Measurements from ENCODE around the gene MACROD1.
A peak's percentile ranks its signal among the peaks of the same experiment; 100 is the strongest.

MACROD1 gene

DNA sequence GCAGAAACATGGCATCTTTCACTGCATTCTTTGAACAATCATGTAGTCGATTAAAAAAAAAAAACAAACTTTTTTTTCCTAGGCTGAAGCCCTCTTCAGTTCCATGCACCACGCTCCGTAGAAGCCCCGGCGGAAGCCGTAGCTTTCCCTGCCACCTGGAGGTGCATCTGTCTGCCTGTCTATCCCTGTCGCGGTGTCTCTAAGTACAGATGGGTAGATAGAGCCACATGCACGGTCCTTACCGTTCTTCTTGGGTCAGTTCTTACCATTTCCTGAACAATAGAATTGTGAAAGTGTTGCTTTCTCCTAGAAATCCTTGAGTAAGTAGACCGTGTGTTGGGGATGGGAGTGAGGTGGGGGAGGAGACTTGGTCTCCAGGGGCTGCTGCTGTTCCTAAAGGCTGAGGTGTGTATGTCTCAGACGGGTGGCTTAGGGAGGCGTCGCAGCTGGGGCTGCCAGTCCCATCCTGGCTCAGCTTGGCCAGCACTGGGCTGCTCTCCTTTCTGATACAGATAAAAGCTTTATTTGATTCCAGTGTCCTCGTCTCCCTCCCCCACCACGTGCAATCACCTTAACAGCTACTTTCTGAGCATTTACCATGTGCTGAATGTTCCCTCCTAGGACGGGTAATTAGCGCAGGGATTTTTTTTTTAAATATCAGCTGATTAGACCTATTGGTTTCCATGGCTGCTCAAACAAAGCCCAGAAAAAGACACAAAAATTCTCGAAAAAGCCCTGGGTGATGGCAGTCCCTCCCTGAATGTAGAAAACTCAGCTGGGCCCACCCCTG is 46.8 kb downstream of the MACROD1 start:
- H3K4me1 Mint-ChIP-seq = no peaks in the 10 kb centered on the region
- ATAC-seq = no peak
- H3K27ac Mint-ChIP-seq = no peak overlapping the region

DNA sequence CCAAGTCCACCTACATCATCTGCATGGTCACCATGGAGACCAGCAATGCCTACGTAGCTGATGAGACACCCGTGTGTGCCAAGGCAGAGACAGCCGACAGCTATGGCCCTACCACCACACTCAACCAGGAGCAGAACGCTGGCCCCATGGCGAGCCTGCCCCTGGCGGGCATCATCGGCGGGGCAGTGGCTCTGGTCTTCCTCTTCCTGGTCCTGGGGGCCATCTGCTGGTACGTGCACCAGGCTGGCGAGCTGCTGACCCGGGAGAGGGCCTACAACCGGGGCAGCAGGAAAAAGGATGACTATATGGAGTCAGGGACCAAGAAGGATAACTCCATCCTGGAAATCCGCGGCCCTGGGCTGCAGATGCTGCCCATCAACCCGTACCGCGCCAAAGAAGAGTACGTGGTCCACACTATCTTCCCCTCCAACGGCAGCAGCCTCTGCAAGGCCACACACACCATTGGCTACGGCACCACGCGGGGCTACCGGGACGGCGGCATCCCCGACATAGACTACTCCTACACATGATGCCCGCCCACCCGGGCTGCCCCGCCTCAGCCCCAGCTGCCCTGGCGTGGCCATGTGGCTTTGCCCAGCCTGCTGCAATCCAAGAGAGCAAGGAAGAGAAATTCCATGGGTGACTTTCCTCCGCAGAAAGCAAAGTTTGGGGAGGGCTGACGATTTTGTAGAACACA is 48.0 kb downstream of the MACROD1 start:
- Mint-ChIP-seq H3K4me1 (no peaks in the 10 kb centered on the region), H3K9me3 (no peaks in the 10 kb centered on the region), H3K4me3 (no peak overlapping the region), H3K36me3 (no peaks in the 10 kb centered on the region), H3K27me3 (no peaks in the 10 kb centered on the region), H3K27ac (no peak overlapping the region)
- ATAC-seq = no peak

More for the DNA sequence above, 46.8 kb downstream of the MACROD1 start:
- Mint-ChIP-seq H3K4me3 (no peak overlapping the region), H3K27me3 (no peaks in the 10 kb centered on the region), H3K36me3 (no peaks in the 10 kb centered on the region), H3K9me3 (no peaks in the 10 kb centered on the region)

GRCh38 chr11:64115531-64116522 is 50.1 kb downstream of the MACROD1 start:
- H3K4me1 Mint-ChIP-seq = no peaks in the 10 kb centered on the region
- no peak overlapping the region for H3K4me3 Mint-ChIP-seq
- peak; percentile 40 for ATAC-seq
- no peak overlapping the region for H3K27ac Mint-ChIP-seq
- no peaks in the 10 kb centered on the region for H3K36me3 Mint-ChIP-seq
- no peaks in the 10 kb centered on the region for H3K9me3 Mint-ChIP-seq
- no peaks in the 10 kb centered on the region for H3K27me3 Mint-ChIP-seq

DNA sequence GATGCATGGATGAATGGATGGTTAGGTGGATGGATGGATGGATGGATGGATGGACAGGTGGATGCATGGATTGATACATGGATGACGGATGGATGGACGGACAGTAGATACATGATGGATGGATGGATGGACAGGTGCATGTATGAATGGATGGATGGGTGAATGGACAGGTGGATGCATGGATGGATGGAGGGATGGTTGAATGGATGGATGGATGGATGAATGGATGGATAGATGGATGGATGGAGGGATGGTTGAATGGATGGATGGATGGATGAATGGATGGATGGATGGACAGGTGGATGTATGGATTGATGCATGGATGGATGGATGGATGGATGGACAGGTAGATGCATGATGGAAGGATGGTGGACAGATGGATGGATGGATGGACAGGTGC is 51.7 kb downstream of the MACROD1 start:
- no peak for ATAC-seq
- no peaks in the 10 kb centered on the region for H3K36me3 Mint-ChIP-seq
- H3K27ac Mint-ChIP-seq = no peak overlapping the region
- no peaks in the 10 kb centered on the region for H3K4me1 Mint-ChIP-seq
- H3K27me3 Mint-ChIP-seq = no peaks in the 10 kb centered on the region
- no peaks in the 10 kb centered on the region for H3K9me3 Mint-ChIP-seq
- H3K4me3 Mint-ChIP-seq = no peak overlapping the region

GRCh38 chr11:64113462-64113780 is 52.5 kb downstream of the MACROD1 start:
- ATAC-seq = no peak
- Mint-ChIP-seq H3K9me3 (no peaks in the 10 kb centered on the region), H3K4me1 (no peaks in the 10 kb centered on the region), H3K4me3 (no peak overlapping the region), H3K36me3 (no peaks in the 10 kb centered on the region), H3K27ac (no peak overlapping the region), H3K27me3 (no peaks in the 10 kb centered on the region)

GRCh38 chr11:64112771-64113461 is 53.0 kb downstream of the MACROD1 start:
- no peaks in the 10 kb centered on the region for H3K27me3 Mint-ChIP-seq
- H3K9me3 Mint-ChIP-seq = no peaks in the 10 kb centered on the region
- H3K4me3 Mint-ChIP-seq = no peak overlapping the region
- H3K27ac Mint-ChIP-seq = no peak overlapping the region
- H3K36me3 Mint-ChIP-seq = no peaks in the 10 kb centered on the region
- ATAC-seq = no peak
- H3K4me1 Mint-ChIP-seq = no peaks in the 10 kb centered on the region

DNA sequence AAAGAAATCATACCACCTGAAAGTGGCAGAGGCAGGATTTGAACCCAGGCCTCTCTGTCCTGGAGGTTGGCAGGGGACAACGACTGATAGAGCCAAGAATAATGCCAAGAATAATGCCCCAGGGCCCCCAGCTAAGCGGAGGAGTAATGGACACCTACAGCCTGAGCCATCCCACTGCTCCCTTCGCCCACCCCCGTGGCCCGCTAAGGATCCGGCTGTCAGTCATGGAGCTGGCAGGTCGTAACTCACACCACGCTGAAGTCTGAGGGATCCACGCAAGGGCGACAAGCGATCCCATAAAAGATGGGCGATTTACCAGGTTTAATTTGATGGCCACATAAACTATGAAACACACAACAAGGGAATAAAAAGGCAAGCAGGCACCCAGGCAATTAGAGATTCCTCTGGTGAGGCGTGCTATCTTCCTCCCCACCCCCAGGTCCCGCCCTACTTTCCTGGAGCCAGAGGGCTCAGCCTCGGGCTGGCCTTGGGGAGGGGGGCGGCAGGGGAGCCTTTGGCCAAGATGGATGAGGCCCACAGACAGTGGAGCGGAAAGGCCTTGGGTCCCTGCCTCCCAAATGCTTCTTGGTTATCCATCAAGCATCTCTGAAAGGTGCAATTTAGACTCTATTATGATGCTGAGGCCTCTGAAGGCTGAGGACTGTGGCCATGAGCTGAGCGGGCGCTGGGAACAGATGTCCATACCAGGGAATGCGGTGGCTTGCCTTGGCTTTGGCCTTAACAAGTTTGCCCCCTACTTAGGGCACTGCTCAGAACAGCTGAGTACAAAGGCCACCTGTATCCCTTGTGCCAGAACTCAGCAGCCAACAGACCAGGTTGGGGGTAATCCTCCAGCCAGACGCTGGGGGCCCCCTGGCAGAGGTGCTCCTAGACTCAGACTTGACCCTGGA is 55.2 kb downstream of the MACROD1 start:
- H3K9me3 Mint-ChIP-seq = no peaks in the 10 kb centered on the region
- no peak overlapping the region for H3K27ac Mint-ChIP-seq
- no peak for ATAC-seq
- no peaks in the 10 kb centered on the region for H3K4me1 Mint-ChIP-seq
- H3K4me3 Mint-ChIP-seq = no peak overlapping the region
- no peaks in the 10 kb centered on the region for H3K36me3 Mint-ChIP-seq
- H3K27me3 Mint-ChIP-seq = no peaks in the 10 kb centered on the region

GRCh38 chr11:64109332-64109731 is 56.6 kb downstream of the MACROD1 start:
- H3K27ac Mint-ChIP-seq = no peak overlapping the region
- H3K27me3 Mint-ChIP-seq = no peaks in the 10 kb centered on the region
- H3K4me1 Mint-ChIP-seq = no peaks in the 10 kb centered on the region
- no peaks in the 10 kb centered on the region for H3K36me3 Mint-ChIP-seq
- ATAC-seq = no peak
- no peak overlapping the region for H3K4me3 Mint-ChIP-seq
- H3K9me3 Mint-ChIP-seq = no peaks in the 10 kb centered on the region

DNA sequence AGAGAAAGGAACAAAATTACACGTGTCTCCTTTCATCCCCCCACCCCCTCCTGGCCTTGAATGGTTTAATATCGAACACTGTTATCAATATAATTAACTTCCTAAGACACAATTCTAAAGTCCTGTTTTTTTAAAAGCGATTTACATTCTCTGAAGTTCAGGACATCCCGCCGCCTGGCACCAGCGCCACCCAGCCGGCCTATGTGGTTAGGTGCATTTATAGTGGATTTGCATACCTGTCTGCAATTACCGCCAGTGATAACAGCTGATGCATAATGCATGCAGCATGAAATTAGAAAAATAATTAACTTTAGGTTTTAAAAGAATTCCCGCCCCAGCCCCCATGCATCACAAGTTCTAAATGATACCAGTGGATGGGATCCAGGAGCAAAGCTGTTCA is 58.6 kb downstream of the MACROD1 start:
- no peaks in the 10 kb centered on the region for H3K4me1 Mint-ChIP-seq
- ATAC-seq = no peak
- no peaks in the 10 kb centered on the region for H3K27me3 Mint-ChIP-seq
- H3K36me3 Mint-ChIP-seq = no peaks in the 10 kb centered on the region
- no peak overlapping the region for H3K4me3 Mint-ChIP-seq
- no peaks in the 10 kb centered on the region for H3K9me3 Mint-ChIP-seq
- H3K27ac Mint-ChIP-seq = no peak overlapping the region

DNA sequence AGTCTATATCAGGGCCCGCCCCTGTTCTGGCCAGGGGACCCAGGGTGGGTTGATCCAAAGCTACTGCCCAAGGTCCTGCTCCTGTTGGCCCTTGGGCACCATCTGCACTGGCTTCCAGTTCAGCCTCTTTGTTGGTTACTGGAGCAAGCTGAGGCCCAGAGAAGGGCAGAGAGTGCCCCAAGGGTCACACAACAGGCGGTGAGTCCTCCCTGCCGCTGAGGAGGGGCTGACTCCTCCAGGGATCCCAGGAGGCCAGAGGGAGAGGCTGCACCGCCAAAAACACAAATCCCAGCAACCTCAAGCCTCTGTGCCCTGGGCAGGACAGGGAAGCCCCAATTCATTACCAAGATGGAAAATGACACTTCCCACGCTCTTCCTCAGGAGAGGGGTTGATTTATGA is 61.3 kb downstream of the MACROD1 start:
- H3K4me3 Mint-ChIP-seq = no peak overlapping the region
- H3K4me1 Mint-ChIP-seq = no peaks in the 10 kb centered on the region
- H3K36me3 Mint-ChIP-seq = no peaks in the 10 kb centered on the region
- no peak for ATAC-seq
- peaks cover 3% of the 10 kb centered on the region for H3K27me3 Mint-ChIP-seq
- H3K27ac Mint-ChIP-seq = no peak overlapping the region
- no peaks in the 10 kb centered on the region for H3K9me3 Mint-ChIP-seq

GRCh38 chr11:64103277-64103985 is 62.5 kb downstream of the MACROD1 start:
- no peaks in the 10 kb centered on the region for H3K36me3 Mint-ChIP-seq
- no peaks in the 10 kb centered on the region for H3K4me1 Mint-ChIP-seq
- no peaks in the 10 kb centered on the region for H3K9me3 Mint-ChIP-seq
- no peak overlapping the region for H3K27ac Mint-ChIP-seq
- no peak overlapping the region for H3K4me3 Mint-ChIP-seq
- no peak for ATAC-seq
- H3K27me3 Mint-ChIP-seq = peaks cover 11% of the 10 kb centered on the region

- Mint-ChIP-seq H3K9me3 (no peaks in the 10 kb centered on the region), H3K36me3 (no peaks in the 10 kb centered on the region), H3K4me3 (no peak overlapping the region), H3K27ac (no peak overlapping the region), H3K27me3 (peaks cover 11% of the 10 kb centered on the region), H3K4me1 (no peaks in the 10 kb centered on the region)
- no peak for ATAC-seq
Measured at GRCh38 chr11:64102005-64102738, 63.7 kb downstream of the MACROD1 start.

GRCh38 chr11:64101461-64101860 is 64.5 kb downstream of the MACROD1 start:
- Mint-ChIP-seq H3K4me1 (no peaks in the 10 kb centered on the region), H3K9me3 (no peaks in the 10 kb centered on the region), H3K4me3 (no peak overlapping the region), H3K27ac (no peak overlapping the region), H3K27me3 (peaks cover 11% of the 10 kb centered on the region), H3K36me3 (no peaks in the 10 kb centered on the region)
- no peak for ATAC-seq

All from stimulated activated memory B cell treated with anti-CD40 and anti-IgM and Interleukin-4, amounts not matched to agents 10 μg/mL and 1 μg/mL and 100 μg/mL, for 72 hours (primary cell).